Measurements from ENCODE around the gene TEX38. TPM values are rescaled to one million over a fixed set of nuclear protein-coding genes. Genes with fewer than 3 reads are reported as not detected.

The TEX38 gene
- total and polyA plus RNA-seq, 2 of the 13 experiments (the other 11 are each of a cell fraction or from before 2014, with no cell fraction given) = 0.18 TPM; not detected in 1

GRCh38 chr1:46718727-46719622 is 47.3 kb downstream of the TEX38 start, which contains the start of gene EFCAB14 (continued):
- TF ChIP-seq ZNF350 (CRISPR knock-in tag; IDR thresholded peaks at IDR 0.05; ENCODE audit: borderline replicate concordance, low read depth) (peak; percentile 28; the same call in 1 of the 2 replicates), SP2 (CRISPR knock-in tag; IDR thresholded peaks at IDR 0.05) (no peak), HOXA5 (CRISPR knock-in tag; IDR thresholded peaks at IDR 0.05) (peak; percentile 83), REST (IDR thresholded peaks at IDR 0.05; ENCODE audit: borderline replicate concordance in 1 of 2, low read depth in 1 of 2, low read length in 2 of 2) (peak in 1 of 2 experiments; percentile 21; a peak in 1 of 4 replicates), MBNL3 (CRISPR knock-in tag; conservative IDR thresholded peaks at IDR 0.05) (no peak), ZFP90 (CRISPR knock-in tag; IDR thresholded peaks at IDR 0.05; ENCODE audit: borderline replicate concordance) (peak; percentile 59; the same call in 1 of the 2 replicates), HOMEZ (CRISPR knock-in tag; IDR thresholded peaks at IDR 0.05; ENCODE audit: low read depth) (0 out of 2 replicates have a peak, but pooled peaks have one; percentile 31), ISL2 (CRISPR knock-in tag; IDR thresholded peaks at IDR 0.05) (peak; percentile 64), ZNF563 (CRISPR knock-in tag; IDR thresholded peaks at IDR 0.05) (no peak), XBP1 (CRISPR knock-in tag; IDR thresholded peaks at IDR 0.05) (no peak), ZNF501 (CRISPR knock-in tag; IDR thresholded peaks at IDR 0.05) (peak; percentile 81), MAFK (conservative IDR thresholded peaks at IDR 0.05 in 1 of 2, IDR thresholded peaks at IDR 0.05 in 1 of 2; ENCODE audit: low read length in 2 of 2) (no peak)
- TF ChIP-seq, protein P1, sequence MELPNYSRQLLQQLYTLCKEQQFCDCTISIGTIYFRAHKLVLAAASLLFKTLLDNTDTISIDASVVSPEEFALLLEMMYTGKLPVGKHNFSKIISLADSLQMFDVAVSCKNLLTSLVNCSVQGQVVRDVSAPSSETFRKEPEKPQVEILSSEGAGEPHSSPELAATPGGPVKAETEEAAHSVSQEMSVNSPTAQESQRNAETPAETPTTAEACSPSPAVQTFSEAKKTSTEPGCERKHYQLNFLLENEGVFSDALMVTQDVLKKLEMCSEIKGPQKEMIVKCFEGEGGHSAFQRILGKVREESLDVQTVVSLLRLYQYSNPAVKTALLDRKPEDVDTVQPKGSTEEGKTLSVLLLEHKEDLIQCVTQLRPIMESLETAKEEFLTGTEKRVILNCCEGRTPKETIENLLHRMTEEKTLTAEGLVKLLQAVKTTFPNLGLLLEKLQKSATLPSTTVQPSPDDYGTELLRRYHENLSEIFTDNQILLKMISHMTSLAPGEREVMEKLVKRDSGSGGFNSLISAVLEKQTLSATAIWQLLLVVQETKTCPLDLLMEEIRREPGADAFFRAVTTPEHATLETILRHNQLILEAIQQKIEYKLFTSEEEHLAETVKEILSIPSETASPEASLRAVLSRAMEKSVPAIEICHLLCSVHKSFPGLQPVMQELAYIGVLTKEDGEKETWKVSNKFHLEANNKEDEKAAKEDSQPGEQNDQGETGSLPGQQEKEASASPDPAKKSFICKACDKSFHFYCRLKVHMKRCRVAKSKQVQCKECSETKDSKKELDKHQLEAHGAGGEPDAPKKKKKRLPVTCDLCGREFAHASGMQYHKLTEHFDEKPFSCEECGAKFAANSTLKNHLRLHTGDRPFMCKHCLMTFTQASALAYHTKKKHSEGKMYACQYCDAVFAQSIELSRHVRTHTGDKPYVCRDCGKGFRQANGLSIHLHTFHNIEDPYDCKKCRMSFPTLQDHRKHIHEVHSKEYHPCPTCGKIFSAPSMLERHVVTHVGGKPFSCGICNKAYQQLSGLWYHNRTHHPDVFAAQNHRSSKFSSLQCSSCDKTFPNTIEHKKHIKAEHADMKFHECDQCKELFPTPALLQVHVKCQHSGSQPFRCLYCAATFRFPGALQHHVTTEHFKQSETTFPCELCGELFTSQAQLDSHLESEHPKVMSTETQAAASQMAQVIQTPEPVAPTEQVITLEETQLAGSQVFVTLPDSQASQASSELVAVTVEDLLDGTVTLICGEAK (IDR thresholded peaks at IDR 0.05) = no peak
- TF ChIP-seq, protein P1 (CRISPR knock-in tag; IDR thresholded peaks at IDR 0.05) = peak; percentile 83; the same call in 1 of the 2 replicates
